ENCODE results near the gene NRAP. TPM values are rescaled to one million over a fixed set of nuclear protein-coding genes. Genes with fewer than 3 reads are reported as not detected.

Gene NRAP
- total RNA-seq = 1.5 TPM
- polyA plus RNA-seq = not detected

- DNase-seq (ENCODE audit: extremely low spot score) = no peak
- no peak within 1 kb of the TSS for H3K4me3 ChIP-seq (ENCODE audit: low read depth, low read length)
- 85% methylated on average over 5 of the region's 5 CpGs for WGBS
Observed at GRCh38 chr10:113663908-113664307, at the start of gene NRAP. TSS of gene NRAP (minus strand) at chr10:113664041. CDS start at chr10:113663882, 159 bp downstream.

GRCh38 chr10:113713640-113713982, 49.8 kb upstream of the NRAP start:
- Histone ChIP-seq H3K4me1 (ENCODE audit: insufficient read depth) (no peaks in the 10 kb centered on the region), H3K36me3 (ENCODE audit: insufficient read depth) (no peaks in the 10 kb centered on the region), H3K4me3 (ENCODE audit: low read depth, low read length) (no peak overlapping the region), H3K27ac (ENCODE audit: low read depth) (no peak overlapping the region)
- WGBS = 82% methylated on average over 2 of the region's 2 CpGs
- no peak for DNase-seq (ENCODE audit: extremely low spot score)

More at GRCh38 chr10:113663908-113664307, at the start of gene NRAP:
- no peaks in the 10 kb centered on the region for H3K36me3 ChIP-seq (ENCODE audit: insufficient read depth)
- H3K4me1 ChIP-seq (ENCODE audit: insufficient read depth) = no peaks in the 10 kb centered on the region
- no peak within 1 kb of the TSS for H3K27ac ChIP-seq (ENCODE audit: low read depth)

- 85% methylated on average over 8 of the region's 8 CpGs for WGBS
- H3K4me3 ChIP-seq (ENCODE audit: low read depth, low read length) = no peak overlapping the region
- no peak overlapping the region for H3K27ac ChIP-seq (ENCODE audit: low read depth)
- no peak for DNase-seq (ENCODE audit: extremely low spot score)
- H3K36me3 ChIP-seq (ENCODE audit: insufficient read depth) = no peaks in the 10 kb centered on the region
- H3K4me1 ChIP-seq (ENCODE audit: insufficient read depth) = no peaks in the 10 kb centered on the region
Observed at GRCh38 chr10:113712755-113713639, 49.2 kb upstream of the NRAP start.

GRCh38 chr10:113712024-113712423, 48.2 kb upstream of the NRAP start:
- Histone ChIP-seq H3K36me3 (ENCODE audit: insufficient read depth) (no peaks in the 10 kb centered on the region), H3K27ac (ENCODE audit: low read depth) (no peak overlapping the region), H3K4me1 (ENCODE audit: insufficient read depth) (no peaks in the 10 kb centered on the region), H3K4me3 (ENCODE audit: low read depth, low read length) (no peak overlapping the region)
- 95% methylated on average over 3 of the region's 3 CpGs for WGBS
- no peak for DNase-seq (ENCODE audit: extremely low spot score)

- no peak for DNase-seq (ENCODE audit: extremely low spot score)
- H3K36me3 ChIP-seq (ENCODE audit: insufficient read depth) = no peaks in the 10 kb centered on the region
- H3K4me3 ChIP-seq (ENCODE audit: low read depth, low read length) = no peak overlapping the region
- no peaks in the 10 kb centered on the region for H3K4me1 ChIP-seq (ENCODE audit: insufficient read depth)
- 59% methylated on average over 2 of the region's 2 CpGs for WGBS
- H3K27ac ChIP-seq (ENCODE audit: low read depth) = no peak overlapping the region
Observed at GRCh38 chr10:113711142-113711541, 47.3 kb upstream of the NRAP start.

GRCh38 chr10:113709221-113709838, 45.5 kb upstream of the NRAP start:
- Histone ChIP-seq H3K4me3 (ENCODE audit: low read depth, low read length) (no peak overlapping the region), H3K4me1 (ENCODE audit: insufficient read depth) (no peaks in the 10 kb centered on the region), H3K36me3 (ENCODE audit: insufficient read depth) (no peaks in the 10 kb centered on the region), H3K27ac (ENCODE audit: low read depth) (no peak overlapping the region)
- no peak for DNase-seq (ENCODE audit: extremely low spot score)
- 50% methylated on average over 8 of the region's 8 CpGs for WGBS

- Histone ChIP-seq H3K27ac (ENCODE audit: low read depth) (no peak overlapping the region), H3K4me3 (ENCODE audit: low read depth, low read length) (no peak overlapping the region), H3K36me3 (ENCODE audit: insufficient read depth) (no peaks in the 10 kb centered on the region), H3K4me1 (ENCODE audit: insufficient read depth) (no peaks in the 10 kb centered on the region)
- no peak for DNase-seq (ENCODE audit: extremely low spot score)
- WGBS = 90% methylated on average over 6 of the region's 6 CpGs
Observed at GRCh38 chr10:113708640-113709039, 44.8 kb upstream of the NRAP start.

GRCh38 chr10:113706623-113707022, 42.8 kb upstream of the NRAP start:
- Histone ChIP-seq H3K4me3 (ENCODE audit: low read depth, low read length) (no peak overlapping the region), H3K4me1 (ENCODE audit: insufficient read depth) (no peaks in the 10 kb centered on the region), H3K36me3 (ENCODE audit: insufficient read depth) (no peaks in the 10 kb centered on the region), H3K27ac (ENCODE audit: low read depth) (no peak overlapping the region)
- no peak for DNase-seq (ENCODE audit: extremely low spot score)
- 79% methylated on average over 5 of the region's 5 CpGs for WGBS

- Histone ChIP-seq H3K4me1 (ENCODE audit: insufficient read depth) (no peaks in the 10 kb centered on the region), H3K36me3 (ENCODE audit: insufficient read depth) (no peaks in the 10 kb centered on the region), H3K27ac (ENCODE audit: low read depth) (no peak overlapping the region), H3K4me3 (ENCODE audit: low read depth, low read length) (no peak overlapping the region)
- no peak for DNase-seq (ENCODE audit: extremely low spot score)
Observed at GRCh38 chr10:113705344-113705652, 41.5 kb upstream of the NRAP start.

GRCh38 chr10:113704637-113705343, 40.9 kb upstream of the NRAP start:
- H3K27ac ChIP-seq (ENCODE audit: low read depth) = no peak overlapping the region
- DNase-seq (ENCODE audit: extremely low spot score) = no peak
- WGBS = 48% methylated on average over 6 of the region's 6 CpGs
- no peak overlapping the region for H3K4me3 ChIP-seq (ENCODE audit: low read depth, low read length)
- H3K4me1 ChIP-seq (ENCODE audit: insufficient read depth) = no peaks in the 10 kb centered on the region
- no peaks in the 10 kb centered on the region for H3K36me3 ChIP-seq (ENCODE audit: insufficient read depth)

GRCh38 chr10:113697595-113697994, 33.8 kb upstream of the NRAP start:
- no peak for DNase-seq (ENCODE audit: extremely low spot score)
- 94% methylated on average over 3 of the region's 3 CpGs for WGBS
- H3K4me3 ChIP-seq (ENCODE audit: low read depth, low read length) = no peak overlapping the region
- no peak overlapping the region for H3K27ac ChIP-seq (ENCODE audit: low read depth)
- no peaks in the 10 kb centered on the region for H3K36me3 ChIP-seq (ENCODE audit: insufficient read depth)
- H3K4me1 ChIP-seq (ENCODE audit: insufficient read depth) = no peaks in the 10 kb centered on the region

GRCh38 chr10:113695691-113696090, 31.9 kb upstream of the NRAP start:
- H3K27ac ChIP-seq (ENCODE audit: low read depth) = no peak overlapping the region
- H3K4me1 ChIP-seq (ENCODE audit: insufficient read depth) = no peaks in the 10 kb centered on the region
- DNase-seq (ENCODE audit: extremely low spot score) = no peak
- 99% methylated on average over 1 of the region's 1 CpG for WGBS
- no peaks in the 10 kb centered on the region for H3K36me3 ChIP-seq (ENCODE audit: insufficient read depth)
- no peak overlapping the region for H3K4me3 ChIP-seq (ENCODE audit: low read depth, low read length)

GRCh38 chr10:113693348-113693747, 29.5 kb upstream of the NRAP start:
- Histone ChIP-seq H3K36me3 (ENCODE audit: insufficient read depth) (no peaks in the 10 kb centered on the region), H3K27ac (ENCODE audit: low read depth) (no peak overlapping the region), H3K4me1 (ENCODE audit: insufficient read depth) (no peaks in the 10 kb centered on the region), H3K4me3 (ENCODE audit: low read depth, low read length) (no peak overlapping the region)
- no peak for DNase-seq (ENCODE audit: extremely low spot score)
- 97% methylated on average over 2 of the region's 2 CpGs for WGBS

GRCh38 chr10:113692271-113692670, 28.4 kb upstream of the NRAP start:
- H3K4me1 ChIP-seq (ENCODE audit: insufficient read depth) = no peaks in the 10 kb centered on the region
- DNase-seq (ENCODE audit: extremely low spot score) = no peak
- WGBS = 96% methylated on average over 6 of the region's 6 CpGs

More at GRCh38 chr10:113692271-113692670, 28.4 kb upstream of the NRAP start:
- Histone ChIP-seq H3K27ac (ENCODE audit: low read depth) (no peak overlapping the region), H3K36me3 (ENCODE audit: insufficient read depth) (no peaks in the 10 kb centered on the region), H3K4me3 (ENCODE audit: low read depth, low read length) (no peak overlapping the region)
